GM12873 (cell line): ENCODE data around the gene RHBDF2.

ENCODE experiments used
- CTCF ChIP-seq: IDR thresholded peaks from 2 replicates; pipeline ENCODE4 v1.5.1; 2012; ENCODE audit warnings: low read depth, mild to moderate bottlenecking, moderate library complexity, low read length, control low read depth; ENCODE audit not compliant: insufficient read depth; ENCODE audit errors: missing control alignments

Gene RHBDF2

DNA sequence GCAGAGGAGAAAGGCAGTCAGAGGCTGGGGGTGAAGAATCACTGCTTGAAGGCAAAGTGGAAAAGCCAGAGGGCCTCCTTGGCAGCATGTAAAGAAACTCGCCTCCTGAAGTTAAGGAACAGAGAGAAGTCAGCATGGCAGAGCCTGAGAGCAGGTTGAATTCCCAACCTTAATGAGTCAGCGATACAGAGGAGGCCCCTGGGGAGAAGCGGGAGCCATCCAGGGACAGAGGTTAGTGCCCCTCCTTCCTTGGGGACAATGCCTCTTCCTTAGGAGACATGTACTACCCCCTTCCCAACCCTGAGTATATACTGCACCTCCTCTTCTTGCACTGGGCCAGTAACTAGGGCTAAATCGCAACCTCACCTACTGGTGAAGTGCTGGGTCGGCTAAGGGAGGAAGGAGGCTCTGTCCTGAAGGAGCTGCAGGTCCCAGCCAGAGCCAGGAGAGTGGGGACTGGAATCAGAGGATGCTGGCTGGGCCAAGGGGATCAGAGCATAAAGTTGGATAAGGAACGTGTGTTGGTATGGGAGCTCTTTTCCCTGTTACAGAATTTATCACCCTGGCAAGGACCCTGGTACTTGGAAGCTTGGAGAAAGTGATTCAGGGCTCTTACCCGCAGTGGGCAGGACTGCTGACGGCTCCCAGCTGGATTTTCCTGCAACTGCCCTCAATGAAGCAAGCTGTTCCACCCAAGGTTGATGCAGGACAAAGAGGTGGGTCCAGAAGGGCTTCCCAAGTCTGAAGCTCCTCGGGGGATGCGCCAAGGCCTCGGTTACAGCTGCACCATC is 39.3 kb downstream of the RHBDF2 start:
- TF ChIP-seq CTCF: no peak

DNA sequence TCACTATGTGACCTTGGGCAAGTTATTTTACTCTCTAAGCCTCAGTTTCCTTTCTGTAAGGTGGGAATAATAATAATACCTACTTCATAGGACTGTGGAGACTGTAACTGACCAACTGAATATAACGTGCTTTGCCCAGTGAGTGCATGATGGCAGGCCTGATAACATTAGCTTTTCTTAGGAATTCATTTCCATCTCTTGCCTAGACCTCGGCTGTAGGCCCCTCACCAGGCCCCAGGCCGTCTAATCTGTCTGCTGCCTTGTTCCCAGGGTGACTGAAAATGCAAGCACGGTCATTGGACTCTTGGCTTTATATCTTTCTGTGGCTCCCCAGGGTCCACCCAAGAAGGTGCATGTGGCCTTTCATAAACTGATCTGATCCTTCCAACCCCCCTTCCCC is 41.5 kb downstream of the RHBDF2 start:
- no peak for TF ChIP-seq CTCF

GRCh38 chr17:76458580-76459490 is 42.4 kb downstream of the RHBDF2 start:
- peak; percentile 49 for TF ChIP-seq CTCF

DNA sequence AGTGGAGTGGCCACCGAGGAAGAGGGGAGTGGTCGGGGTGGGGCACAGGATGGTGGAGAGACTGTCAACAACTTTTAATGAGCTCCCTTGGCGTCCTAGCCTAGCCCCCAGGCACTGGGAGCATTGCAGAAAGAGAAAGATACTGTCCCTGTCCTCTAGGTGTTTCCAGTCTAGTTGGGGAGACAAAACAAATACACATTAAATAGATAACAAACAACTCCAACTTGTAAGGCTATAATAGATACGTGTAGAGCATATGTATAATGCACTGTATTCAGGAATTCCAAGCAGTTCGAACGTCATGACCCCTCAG is 47.8 kb downstream of the RHBDF2 start:
- TF ChIP-seq CTCF: no peak

- peak; percentile 60 for TF ChIP-seq CTCF
These were observed 48.4 kb downstream of the RHBDF2 start, which contains the start of gene UBE2O for GRCh38 chr17:76452660-76453430. Gene UBE2O (minus strand): TSS chr17:76453152. CDS start chr17:76453141, 11 bp downstream.

DNA sequence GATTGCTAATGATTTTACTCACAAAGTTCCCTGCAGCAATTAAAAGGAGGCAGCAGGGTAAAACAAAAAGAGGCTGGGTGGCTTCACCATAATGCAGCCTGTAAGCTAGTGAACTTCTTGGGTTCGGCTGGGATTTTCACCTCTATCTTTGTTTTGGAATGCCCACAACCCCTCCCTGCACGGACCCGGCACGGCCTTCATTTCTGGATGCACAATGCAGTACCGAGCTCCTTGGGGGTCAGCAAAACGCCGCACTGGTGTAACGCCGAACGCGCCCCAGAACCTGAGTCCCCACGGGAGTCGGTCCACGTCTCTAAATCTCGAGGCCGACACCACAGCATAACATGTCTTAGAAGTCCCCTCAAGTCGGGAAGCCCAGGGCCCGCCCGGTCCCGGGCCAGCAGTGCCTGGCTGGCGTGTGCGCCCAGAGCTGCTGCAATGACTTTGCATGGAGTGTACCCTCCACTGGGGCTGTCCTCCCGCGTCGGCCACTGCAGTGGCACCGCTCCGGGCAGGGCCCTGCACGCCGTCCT is 49.0 kb downstream of the RHBDF2 start:
- TF ChIP-seq CTCF: no peak
